GM21423 (cell line): ENCODE measurements around the gene SLC25A25.

ENCODE experiments used
- ATAC-seq: cut with Tn5 transposase; IDR thresholded peaks from one replicate; pipeline ENCODE4 v1.9.1; 2021; ENCODE audit warnings: mild to moderate bottlenecking, moderate library complexity; ENCODE audit not compliant: unreplicated experiment

SLC25A25 gene

DNA sequence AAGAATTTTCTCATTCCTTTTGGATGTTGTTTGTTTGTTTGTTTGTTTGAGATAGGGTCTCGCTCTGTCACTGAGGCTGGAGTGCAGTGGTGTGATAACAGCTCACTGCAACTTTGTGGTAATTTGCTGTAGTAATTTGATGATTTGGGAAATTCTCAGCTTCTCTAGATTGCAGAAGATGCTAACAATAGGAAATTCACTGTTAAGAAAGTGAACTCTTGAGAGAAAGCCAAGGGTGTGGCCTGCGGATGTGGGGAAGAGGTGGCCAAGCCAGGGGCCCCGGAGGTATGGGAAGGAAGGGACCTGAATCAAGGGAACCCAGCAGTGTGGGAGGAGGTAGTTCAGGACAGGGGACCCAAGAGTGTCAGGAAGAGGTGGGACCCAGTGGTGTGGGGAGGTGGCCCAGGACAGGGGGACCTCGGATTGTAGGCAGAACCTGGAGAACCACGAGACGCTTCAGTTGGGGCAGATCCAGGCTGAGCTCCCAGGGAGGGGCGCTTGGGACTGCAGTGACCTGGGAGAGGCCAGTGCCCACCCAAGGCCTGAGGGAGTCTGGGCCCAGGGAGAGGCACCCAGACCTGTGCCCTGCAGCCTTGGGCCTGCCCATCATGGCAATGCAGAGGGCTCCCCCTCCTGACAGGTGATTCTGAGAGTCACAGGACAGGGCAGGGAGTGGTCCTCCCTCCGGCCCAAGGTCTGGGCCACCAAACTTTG lies 75.7 kb downstream of the SLC25A25 start:
- ATAC-seq: no peak

DNA sequence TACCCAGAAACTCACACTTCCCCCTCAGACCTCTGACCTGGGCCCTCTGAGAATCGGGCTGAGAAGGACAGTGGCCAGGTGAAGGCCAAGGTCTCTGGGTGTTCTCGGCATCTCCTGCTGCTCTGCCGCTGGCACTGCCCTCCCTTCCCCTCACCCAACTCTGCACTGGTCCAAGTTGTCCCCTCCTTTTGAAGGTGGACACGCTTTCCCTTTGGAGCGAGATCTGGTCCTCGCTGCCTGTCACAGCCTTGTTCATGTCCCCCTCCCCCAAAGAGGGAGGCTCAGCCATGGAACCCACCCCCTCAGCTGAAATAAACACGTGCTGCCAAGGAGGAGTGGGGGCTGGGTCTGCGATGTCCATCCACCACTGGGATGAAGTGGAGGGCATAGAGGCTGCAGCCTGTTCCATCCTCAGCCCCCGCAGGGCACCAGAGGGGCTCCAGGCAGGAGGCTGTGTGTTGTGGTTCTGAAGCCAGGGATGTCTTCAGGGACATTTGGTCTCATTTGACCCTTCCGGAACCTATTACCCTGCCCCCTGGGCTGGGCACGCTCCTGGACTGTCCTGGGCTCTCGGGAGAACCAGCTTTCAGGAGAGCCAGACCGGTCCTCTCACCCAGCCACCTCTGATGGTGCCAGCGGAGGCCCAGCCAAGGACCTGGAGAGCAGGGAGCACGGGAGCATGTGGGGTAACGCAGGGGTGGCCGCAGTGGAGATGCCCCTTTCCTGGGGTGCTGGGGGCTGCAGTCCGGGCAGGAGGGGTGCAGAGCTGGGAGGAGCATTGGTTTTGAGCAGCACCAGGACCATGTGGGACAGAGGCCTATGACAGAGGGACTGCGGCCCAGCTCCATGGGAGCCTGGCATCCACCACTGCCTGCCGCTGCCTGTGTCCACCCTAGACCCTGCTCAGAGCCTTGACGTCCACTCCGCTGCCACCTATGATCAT lies 76.5 kb downstream of the SLC25A25 start:
- ATAC-seq: no peak

DNA sequence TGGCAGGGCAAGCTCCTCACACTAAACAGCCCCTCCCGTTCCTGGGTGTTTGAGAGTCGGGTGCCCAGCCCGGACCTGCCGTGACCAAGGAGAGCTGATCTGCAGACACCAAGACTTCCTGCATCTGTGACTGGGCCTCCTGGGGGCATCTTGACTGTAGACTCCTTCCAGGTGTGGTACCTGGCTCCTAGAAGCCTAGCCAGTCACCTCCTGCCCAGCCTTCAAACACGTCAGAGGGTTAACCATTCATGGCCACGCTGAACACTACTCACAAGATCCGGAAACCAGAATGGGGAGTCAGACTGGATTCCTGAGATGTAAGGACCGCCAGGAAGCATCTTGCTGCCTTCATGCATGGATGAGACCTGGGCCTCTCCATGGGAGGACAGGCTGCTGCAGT lies 77.5 kb downstream of the SLC25A25 start:
- ATAC-seq: no peak

DNA sequence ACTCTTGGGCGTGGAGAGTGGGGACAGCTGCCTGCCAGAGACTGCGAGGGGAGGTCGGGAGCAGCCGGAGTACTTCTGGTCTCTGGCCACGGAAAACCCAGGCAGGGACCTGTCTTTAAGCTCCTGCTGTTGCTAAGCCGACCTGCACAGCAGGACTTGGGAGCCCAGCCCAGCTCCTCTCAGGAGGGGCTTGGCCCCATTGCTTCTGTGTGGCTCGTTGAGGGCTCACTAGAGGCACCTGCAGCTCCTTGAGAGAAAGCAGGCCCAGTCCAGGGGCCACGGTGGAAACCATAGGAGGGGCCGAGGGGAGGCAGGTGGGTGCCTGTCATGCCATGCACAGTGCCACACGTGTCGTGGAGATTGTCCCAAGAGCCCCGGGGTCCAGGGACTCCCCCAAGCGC lies 77.9 kb downstream of the SLC25A25 start:
- no peak for ATAC-seq

DNA sequence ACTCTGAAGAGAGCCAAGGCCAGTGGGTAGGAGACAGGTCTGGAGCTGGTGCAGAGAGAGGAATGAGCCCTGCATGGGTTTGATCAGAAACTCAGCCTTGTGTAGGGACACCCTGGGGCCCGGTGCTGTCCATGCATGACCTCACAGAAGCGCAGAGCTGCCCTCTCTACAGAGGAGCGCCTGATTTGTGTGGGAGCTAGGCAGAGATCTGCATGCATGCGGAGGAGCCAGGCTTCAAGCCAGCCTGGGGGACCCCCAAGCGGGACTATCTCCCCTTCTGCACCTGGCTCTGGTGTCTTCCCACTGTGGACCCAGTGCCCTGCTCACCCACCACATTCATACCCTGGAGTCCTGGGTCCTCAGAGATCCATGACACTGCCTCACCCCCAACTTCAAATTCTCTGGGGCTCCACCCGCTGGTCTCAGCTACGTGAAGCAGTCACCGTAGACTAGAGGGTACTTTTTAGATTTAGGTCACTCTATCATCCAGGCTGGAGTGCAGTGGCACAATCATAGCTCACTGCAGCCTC lies 78.6 kb downstream of the SLC25A25 start:
- no peak for ATAC-seq

DNA sequence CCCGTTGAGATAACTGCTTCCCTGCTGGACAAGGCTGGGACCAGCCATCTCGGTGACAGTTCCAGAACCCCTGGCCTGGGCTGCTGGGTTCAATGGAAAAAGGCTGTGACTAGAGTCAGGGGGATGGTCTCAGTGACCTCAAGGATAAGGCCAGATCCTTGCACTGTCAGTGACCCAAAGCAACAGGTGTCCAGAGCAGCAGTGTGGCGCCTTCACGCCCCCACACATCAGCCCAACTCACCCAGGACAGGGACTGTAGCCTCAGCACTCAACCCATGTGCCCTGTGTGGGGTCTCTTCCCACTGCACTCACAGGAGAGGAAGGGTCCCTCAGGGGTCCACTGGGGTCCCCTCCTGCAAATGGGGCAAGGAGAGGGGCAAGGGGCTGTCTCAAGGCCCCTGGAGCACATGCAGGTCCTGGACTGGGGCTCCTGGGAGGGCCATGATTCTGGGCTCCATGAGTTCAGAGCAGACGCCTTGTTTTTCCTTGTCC lies 80.5 kb downstream of the SLC25A25 start:
- ATAC-seq: no peak

DNA sequence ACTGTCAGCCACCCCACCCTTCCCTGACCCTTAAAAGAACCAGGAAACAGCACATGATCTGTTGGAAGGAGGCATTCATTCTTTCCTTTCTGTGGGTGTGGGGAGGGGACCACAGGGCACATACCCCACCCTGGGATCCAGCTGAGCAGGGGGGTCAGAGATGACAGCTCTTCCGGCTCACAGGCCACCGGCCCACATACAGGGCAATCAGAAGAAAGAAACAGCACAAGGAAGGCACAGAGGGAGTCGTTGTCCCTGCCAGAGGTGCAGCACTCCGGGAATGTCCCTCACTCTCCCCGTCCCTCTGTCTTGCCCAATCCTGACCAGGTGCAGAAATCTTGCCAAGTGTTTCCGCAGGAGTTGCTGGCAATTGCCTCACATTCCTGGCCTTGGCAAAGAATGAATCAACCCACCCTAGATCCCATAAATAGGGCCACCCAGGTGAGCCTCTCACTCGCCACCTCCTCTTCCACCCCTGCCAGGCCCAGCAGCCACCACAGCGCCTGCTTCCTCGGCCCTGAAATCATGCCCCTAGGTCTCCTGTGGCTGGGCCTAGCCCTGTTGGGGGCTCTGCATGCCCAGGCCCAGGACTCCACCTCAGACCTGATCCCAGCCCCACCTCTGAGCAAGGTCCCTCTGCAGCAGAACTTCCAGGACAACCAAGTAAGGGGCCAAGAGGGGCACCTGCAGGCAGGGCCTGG lies 81.1 kb downstream of the SLC25A25 start, which contains the start of gene LCN2:
Gene LCN2 (plus strand): TSS at position 453 of the 701 bp plus-strand sequence. CDS start 73 bp downstream, at position 526.
- no peak for ATAC-seq

DNA sequence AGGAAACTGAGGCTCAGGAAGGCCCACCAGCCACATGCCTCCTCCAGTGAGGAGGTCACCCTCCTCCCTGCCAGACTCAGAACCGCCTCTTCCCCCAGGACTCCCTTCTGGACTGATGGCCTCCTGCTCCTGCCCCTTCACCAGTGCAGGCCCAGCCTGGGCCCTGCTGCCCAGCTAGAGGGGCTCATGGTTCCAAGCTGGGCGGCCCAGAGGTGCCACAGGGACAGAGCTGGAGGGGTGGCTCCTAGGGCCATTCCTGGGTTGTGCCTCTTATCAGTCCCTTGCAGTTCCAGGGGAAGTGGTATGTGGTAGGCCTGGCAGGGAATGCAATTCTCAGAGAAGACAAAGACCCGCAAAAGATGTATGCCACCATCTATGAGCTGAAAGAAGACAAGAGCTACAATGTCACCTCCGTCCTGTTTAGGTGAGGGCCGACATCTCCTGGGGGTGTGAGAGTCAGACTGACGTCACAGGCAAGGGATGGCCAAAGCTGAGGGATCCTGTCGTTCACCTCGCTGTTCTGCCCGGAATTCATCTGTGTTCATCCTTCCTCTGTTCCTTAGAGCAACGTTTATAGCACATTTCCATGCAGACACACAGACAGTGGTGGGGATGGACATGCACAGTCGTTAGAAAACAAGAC lies 82.0 kb downstream of the SLC25A25 start:
- ATAC-seq: no peak

DNA sequence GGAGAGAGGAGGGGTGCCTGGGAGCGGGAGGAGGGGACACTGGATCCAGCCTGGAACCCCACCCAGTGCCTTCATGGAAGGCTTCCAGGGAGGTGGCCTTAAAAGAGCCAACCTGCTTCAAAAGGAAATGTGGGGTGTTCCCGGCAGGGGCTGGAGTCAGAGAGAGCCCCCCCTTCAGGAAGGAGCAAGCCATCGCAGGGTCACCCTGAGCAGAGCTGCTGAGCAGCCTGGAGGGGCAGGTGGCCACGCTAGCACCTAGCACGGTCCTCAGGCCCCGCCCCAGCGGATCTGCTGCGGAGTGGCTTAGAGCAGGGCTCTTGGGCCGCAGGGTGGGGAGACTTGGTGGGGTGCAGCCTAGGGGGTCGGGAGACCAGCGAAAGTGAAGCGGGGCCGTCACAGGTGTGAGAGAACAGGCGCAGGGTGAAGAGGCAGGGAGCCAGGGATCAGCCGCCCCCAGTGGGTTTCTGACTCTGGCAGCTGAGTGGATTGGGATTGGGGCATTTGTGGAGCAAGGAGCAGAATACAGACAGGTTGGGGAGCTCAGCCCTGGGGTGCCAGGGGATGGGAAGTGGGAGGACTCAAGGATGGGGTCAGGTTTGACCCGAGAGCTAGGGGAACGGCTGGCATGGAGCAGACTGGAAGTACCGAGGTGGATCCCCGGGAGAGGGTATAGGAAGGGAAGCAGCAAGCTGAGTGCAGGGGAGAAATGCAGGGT lies 82.7 kb downstream of the SLC25A25 start:
- ATAC-seq: no peak

DNA sequence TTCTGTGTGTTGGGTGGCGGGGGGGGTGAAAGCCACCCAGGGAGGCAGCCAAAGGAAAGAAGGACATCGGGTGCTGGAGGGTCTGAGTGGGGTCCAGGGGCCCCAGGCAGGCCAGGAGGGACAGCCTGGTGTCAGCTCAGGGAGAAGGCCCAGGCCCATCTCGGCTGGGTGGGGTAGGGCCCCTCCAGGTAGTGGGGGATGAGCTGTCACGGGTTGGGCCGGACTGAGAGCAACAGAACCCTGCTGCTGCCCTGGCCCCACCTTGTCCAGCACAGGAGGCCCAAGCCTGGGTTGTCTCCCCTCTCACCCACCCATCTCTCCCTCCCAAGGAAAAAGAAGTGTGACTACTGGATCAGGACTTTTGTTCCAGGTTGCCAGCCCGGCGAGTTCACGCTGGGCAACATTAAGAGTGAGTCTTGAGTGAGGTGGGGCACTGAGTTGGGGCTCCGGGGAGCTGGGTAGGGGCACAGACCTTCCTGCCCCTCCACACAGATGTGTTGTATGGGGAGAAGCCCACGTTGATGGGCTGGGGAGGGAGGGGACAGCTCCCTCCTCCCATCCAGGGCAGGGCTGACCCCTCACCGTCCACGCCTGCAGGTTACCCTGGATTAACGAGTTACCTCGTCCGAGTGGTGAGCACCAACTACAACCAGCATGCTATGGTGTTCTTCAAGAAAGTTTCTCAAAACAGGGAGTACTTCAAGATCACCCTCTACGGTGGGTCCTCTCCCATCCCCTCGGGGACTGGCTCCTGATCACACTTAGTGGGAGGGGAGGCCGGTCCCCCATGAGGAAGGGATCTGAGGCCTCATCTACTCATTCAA lies 83.5 kb downstream of the SLC25A25 start:
- ATAC-seq: no peak

DNA sequence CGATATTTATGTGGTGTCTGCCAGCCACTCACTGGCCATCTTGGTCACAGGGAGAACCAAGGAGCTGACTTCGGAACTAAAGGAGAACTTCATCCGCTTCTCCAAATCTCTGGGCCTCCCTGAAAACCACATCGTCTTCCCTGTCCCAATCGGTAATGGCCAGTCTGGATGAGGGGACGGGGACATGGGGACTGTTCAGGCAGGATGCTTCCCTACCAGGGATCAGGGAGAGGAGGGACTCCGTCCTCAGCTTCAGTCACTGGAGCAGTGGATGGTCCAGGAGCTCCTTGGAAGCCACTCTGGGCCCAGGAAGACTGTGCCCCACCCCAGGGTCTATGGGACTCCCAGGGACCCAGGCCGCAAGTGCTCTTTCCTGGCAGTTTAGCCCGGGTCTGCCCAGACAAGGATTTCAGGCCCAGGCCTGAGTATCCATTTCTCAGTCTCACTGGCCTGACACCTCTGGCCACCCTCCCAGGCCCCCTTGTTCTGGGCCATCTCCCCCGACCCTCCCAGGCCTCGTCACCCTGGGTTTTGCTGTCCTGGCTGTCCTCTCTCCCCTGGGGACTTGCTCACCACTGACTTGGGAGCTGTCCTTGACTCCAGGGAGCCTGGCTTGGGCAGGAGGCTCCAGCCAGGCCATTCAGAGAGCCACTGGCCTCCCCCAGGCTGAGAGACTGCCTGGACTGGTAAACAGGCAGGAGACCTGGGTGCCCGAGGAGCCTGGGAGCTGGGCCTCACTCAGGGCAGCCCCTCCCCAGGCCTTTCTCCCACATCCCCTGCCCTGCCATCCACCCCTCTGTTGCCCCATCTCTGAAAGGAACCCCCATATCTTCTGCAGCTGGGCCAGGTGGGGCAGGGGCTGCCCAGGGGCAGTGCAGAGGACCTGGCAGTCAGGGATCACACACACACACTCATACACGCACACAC lies 84.4 kb downstream of the SLC25A25 start:
- no peak for ATAC-seq

DNA sequence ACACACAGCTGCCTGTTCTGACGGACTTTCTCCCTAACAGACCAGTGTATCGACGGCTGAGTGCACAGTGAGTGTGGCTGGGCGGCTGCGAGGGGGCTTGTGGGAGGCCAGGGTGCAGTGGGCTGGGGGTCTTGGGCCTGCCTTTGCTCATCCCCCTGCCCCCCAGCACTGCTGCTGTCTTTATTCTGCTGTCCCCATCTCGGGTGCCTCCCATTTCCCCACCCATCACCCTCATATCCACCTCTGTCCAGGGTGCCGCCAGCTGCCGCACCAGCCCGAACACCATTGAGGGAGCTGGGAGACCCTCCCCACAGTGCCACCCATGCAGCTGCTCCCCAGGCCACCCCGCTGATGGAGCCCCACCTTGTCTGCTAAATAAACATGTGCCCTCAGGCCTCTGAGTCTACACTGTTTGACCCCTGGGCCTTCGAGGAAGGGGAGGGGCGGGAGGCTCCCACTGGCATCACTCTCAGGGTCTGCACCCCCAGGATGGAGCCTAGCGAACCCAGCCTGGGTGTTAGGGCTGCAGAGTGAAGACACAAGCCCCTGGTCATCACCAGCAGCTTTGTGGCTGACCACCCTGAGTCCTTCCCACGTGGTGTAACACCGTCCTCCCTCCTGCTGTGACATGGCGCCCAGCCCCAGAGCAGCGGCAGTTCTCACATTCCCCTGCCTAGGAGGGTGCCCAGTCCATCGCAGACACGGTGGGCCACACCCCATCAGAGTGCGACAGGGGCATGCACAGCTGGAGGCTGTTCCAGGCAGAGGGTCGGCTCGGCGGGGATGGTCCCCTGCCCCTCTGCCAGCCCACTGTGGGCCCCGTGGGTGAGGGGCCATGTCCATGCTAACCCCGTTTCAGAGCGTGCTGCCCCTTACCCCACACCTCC lies 85.3 kb downstream of the SLC25A25 start:
- ATAC-seq: no peak

DNA sequence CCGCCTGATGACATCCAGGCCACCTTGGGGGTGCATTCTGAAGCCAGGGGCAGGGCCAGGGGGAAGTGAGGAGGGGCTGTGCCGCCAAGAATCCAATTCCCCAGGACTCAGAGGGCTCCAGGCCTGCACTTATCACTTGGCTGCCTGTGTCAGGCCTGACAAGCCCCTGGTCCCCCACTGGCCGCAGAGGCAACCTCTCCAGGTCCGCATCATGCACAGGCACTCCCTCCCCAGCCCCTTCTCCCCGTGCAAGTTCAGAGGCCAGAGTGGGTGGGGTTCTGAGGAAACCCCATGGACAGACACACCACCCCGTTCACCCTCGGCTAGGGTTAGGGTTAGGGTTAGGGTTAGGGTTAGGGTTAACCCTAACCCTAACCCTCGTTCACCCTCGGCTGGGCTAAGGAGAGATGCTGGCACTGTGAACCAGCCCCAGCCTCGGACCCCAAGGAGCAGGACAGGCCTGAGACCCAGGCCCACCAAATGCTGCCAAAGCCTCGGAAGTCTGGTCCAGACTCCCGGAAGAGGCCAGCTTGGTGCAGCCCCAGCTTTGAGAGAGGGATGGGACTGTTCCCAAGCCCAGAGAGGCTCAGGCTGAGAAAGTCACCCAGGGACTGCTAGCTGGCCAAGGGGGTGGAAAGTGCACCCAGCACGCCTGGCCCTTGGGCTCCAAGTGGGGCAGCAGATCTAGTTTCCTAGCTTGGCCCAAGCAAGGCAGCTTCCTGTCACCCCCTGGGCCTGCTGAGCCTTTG lies 86.1 kb downstream of the SLC25A25 start:
- ATAC-seq: no peak

DNA sequence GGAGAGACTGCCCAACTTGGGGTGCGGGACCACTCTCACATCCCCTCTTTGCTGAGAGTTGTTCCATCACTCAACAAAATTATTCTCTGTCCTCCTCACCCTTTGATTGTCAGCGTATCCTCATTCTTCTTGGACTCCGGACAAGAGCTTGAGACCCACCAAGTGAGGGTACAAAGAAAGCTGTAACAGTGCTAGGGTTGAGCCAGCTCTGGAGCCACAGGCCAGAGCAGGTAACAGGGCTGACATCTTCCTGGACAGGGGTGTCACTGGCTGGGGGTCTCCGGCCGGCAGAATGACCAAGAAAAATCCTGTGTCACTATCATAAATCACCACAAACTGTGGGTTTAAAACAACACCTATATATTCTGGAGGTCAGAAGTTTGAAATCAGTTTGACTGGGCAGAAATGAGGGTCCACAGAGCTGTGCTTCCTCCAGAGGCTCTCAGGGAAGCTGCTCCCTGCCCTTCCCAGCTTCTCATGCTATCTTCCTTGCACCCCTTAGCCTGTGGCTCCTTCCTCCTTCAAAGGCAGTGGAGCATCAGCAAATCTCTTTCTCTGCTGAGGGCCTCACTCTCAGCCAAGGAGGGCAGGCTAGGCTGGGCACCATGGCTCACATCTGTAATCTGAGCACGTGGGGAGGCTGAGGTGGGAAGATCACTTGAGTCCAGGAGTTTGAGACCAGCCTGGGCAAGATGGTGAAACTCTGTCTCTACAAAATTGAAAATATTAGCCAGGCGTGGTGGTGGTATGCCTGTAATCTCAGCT lies 87.9 kb downstream of the SLC25A25 start:
- ATAC-seq: no peak
